ENCODE data around the gene ARHGEF19.
"Not testable (repeated sequence)": the region's sequence is repeated elsewhere in the genome, so short reads cannot be mapped to it uniquely, and the experiment has no call there.

ARHGEF19 gene

GRCh38 chr1:16244650-16245285, 32.3 kb upstream of the ARHGEF19 start:
- DNase-seq (ENCODE audit: low spot score), result no peak

DNA sequence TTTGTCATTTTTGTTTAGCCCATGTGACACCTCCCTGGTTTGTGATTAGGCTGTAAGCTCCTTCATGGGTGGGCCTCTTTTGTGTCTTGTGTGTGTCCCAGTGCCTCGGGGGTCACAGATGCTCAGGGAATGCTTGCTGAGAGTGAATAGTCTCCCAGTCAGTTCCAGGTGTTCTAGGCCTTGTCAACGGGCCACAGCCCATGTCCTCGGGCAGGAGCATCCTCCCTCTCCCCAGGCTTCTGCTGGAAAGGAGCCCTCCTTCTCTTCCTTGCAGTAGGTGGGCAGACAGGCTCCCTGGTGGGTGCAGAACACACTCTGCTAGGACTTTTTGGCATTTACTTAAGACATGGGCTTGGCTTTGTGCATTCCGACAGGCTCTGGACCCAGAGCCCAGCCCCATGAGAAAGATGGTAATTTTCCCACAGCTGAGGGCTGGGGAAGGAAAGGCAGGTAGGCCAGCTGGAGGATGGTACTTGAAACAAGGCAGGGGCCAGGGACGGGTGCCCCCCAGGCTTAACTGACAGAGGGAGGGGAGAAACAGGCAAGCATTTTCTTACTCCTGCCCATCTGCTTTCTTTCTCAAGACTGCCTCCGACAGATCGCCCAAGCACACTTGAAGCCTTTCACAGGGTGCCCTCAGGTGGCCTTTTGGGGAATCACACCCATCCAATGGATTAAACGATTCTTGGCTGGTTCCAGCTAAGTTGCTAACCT, 31.6 kb upstream of the ARHGEF19 start:
- DNase-seq (ENCODE audit: low spot score), result peak; percentile 90

DNA sequence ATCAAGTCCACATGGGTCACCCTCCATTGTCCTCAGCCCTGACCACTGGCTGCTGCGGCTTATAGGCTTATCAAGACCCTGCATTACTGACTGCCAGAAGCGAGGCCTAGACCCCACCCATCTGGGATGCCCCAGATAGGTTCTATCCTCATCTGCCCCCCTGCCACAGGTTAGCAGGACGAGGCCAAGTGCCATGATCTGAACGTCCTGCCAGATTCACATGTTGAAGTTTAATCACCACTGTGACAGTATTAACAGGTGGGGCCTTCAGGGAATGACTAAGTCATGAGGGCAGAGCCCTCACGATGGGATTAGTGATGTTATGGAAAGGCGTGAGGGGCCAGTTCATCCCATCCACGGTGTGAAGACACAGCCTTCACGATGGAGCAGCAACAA, 30.8 kb upstream of the ARHGEF19 start:
- no peak for DNase-seq (ENCODE audit: low spot score)

GRCh38 chr1:16242556-16243214, 30.2 kb upstream of the ARHGEF19 start:
- DNase-seq (ENCODE audit: low spot score), result no peak

GRCh38 chr1:16241221-16241708, 28.8 kb upstream of the ARHGEF19 start:
- no peak for DNase-seq (ENCODE audit: low spot score)

GRCh38 chr1:16239972-16240491, 27.6 kb upstream of the ARHGEF19 start:
- no peak for DNase-seq (ENCODE audit: low spot score)

DNA sequence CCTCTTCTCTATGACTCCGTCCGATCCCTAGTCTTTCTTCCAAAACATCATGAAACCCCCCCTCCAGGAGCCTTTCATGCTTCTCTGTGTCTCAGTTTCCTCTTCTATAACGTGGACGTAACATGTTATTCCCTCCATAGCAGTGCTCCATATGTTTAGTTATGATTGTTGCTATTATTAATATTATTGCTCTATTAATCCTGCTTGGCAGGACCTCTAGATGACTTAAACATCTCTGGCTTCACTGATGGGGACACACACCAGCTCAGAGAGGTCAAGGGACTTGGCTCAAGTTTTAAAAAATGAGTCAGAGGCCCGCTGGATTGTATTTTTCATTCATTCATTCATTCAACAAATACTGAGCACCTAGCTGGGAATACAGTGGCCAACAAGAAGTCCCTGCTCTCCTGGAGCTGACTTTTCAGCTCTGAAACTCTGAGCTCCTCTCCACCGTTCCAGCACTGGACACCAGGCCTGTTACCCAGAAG, 24.9 kb upstream of the ARHGEF19 start:
- no peak for DNase-seq (ENCODE audit: low spot score)

DNA sequence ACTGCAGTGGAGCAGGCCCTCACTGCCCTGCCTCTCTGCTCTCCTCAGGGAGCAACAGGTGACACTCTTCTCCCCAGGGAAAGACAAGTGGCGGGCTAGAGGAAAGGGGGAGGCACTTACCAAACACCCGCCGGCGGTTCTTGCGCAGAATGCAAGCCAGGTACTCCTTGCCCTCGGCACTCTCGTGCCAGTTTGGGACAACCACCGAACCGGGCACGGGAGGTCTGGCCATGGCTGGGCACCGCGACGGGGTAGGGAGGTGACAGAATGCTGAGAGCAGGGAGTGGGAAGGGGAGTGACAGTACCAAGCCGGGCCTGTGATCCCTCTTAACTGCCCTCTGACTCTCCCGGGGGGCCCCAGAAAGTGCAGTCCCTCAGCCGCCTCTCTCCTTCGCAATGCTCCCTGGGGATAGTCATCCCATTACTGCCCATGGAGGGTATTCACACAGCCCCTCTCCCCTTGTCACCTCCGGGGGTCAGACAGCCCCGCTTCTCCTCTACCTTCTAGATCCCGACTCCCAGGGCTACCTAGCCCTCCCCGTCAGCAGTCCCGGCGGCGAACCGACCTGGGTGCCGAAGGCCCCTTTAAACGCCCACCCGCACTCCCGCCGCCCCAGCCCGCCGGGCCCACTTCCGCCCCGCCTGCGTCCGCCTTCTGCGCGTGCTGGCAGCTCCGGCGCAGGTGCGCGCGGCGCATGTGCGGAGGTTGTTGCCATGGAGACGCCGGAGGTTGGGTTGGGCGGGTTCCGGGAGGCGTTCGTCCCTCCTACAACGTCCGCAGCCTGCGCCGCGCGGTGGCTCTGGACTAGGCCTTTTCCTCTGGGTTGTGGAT, 24.3 kb upstream of the ARHGEF19 start, which contains the start of gene CPLANE2:
Gene CPLANE2, minus strand, starts transcription at position 673 of the 832 bp plus-strand sequence. Its CDS starts 441 bp downstream, at position 232.
- peak; percentile 98 for DNase-seq (ENCODE audit: low spot score)

DNA sequence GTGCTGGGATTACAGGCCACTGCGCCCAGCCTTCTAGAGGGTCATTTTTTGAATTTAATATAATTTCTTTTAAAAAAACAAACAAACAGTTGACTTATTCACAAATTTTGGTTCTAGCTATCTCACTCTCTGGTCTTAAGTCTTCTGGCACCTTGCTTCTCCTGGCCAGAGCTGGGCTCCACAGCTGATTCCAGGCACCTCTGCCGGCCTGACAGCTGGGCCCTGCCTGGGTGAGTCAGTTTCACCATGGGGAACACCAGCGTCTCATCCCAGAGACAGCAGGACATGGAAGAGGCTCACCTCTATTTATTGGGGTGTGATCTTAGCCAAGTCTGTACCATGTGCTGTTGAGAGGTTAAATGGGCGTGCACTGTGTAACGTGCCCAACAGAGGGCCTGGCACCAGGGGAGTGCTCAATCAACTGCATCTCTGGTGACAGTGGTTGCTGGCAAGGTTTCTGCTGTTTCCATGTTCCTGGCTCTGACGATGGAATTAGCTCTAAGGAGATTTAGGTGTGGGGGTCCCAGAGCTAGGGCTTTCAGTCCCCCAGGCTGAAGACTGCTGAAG, 23.6 kb upstream of the ARHGEF19 start:
- DNase-seq (ENCODE audit: low spot score), result peak; percentile 62

GRCh38 chr1:16235347-16235746, 22.9 kb upstream of the ARHGEF19 start:
- DNase-seq (ENCODE audit: low spot score), result no peak

- DNase-seq (ENCODE audit: low spot score), result no peak
Observed at GRCh38 chr1:16233431-16233830, 21.0 kb upstream of the ARHGEF19 start.

DNA sequence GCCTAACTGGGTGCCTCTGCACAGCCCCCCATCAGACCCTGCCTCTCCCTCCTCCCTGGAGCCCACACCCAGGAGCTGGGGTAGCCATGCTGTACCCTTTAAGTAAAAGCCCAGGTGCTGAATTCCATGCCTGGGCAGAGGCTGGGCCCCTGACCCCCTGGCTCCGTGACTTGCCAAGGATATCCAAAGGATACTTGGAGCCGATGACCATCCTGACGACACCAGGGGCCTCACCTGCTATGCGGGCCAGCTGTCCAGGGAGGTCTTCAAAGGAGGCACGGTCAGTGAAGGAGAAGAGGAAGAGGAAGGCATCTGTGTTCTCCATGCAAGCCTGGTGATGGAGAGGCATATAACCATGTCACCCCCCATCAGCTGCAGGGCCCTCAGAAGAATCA, 19.9 kb upstream of the ARHGEF19 start:
- no peak for DNase-seq (ENCODE audit: low spot score)

DNA sequence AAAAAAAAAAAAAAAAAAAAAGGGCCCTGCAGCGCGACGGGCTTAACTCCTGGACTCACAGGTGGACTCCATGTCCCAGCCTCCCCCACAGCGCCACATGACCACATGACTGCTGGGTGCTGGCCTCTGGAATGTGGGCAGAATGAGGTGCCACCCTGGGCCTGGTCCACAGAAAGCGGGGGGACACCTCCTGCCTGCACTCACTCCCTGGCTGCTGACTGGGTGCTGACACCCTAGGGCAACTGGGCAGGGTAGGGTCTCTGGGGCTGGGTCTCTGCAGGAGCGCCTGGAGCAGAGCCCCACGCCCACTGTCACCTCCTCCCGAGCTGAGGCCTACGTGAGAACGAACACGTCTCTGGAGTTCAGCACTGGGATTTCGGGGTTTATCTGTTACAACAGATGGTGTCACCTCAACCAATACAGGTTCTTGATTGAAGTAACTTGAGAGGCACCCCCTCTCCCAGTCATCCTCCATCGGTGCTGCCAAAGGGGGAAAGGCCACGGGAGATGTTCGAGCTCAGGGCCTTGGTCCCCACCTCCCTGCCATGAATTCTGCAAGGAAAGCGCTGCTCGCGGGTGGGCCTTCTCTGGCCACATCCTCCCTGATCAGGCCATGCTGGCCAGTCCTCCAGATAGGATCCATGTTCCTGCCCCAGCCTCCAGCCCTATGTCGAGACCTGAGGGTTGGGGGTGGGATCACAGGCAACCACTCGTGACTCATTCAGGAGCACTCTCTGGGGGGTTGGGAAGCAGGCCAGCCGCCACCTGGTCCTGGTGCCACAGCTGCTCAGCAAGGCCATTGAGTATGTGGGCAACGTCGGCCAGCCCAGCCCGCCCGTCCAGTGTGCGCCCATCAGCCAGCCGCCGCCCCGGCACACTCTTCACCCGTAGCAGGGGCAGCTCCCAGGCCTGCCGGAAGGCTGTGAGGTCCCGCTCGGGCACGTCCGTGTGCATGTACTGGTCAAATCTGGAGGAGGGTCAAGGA, 19.2 kb upstream of the ARHGEF19 start:
- no peak for DNase-seq (ENCODE audit: low spot score)

DNA sequence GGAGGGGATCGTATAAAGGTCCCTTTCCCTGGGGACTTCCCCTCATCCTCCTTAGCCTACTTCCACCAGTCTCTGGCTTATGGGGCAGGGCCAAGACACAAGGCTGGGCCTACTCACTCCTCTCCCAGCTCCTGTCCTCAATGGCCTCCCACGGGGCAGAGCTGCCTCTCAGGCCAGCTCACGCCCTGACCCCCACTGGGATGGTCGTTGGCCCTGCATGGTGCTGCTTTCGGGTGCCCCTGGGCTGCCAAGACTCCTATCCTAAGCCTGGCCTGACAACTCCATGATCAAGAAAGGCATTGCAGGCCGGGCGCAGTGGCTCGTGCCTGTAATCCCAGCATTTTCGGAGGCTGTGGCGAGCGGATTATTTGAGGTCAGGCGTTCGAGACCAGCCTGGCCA, 18.3 kb upstream of the ARHGEF19 start:
- no peak for DNase-seq (ENCODE audit: low spot score)

- DNase-seq (ENCODE audit: low spot score), result no peak
Observed at GRCh38 chr1:16229976-16230740, 17.7 kb upstream of the ARHGEF19 start.

DNA sequence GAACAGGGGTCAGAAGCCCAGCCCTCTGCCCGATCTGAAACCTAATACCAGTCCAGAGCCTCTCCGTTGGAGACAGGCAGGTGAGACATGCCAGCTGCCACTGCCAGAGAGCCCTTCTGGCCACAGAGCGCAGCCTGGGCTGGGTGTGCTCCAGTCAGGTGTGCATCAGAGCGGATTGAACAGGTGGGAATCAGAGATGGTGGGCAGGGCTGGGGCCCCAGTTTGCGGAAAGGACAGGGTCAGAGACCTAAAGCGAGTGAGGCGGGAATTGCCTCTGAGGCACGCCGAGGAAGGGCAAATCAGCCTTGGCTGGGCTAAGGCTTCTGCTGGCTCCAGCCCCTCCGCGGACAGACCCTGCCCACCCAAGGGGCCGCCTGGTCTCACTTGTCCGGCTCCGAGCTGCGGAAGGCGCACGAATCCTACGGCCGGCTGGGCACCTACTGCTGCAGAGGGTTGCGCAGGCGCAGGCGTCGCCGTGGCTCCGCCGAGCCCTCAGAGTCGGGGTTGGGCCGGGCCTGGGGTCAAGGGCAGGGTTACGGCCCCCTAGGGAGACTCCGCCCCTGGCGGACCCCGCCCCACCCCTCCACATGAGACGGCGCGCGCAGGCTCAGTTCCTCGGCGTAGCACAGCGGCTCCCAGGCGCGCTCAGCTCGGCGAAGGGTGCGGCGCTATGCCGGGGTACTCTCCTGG, 14.2 kb upstream of the ARHGEF19 start:
- DNase-seq (ENCODE audit: low spot score), result peak; percentile 96

GRCh38 chr1:16226129-16226489, 13.7 kb upstream of the ARHGEF19 start:
- DNase-seq (ENCODE audit: low spot score), result no peak

- DNase-seq (ENCODE audit: low spot score), result no peak
Observed at GRCh38 chr1:16224472-16224871, 12.0 kb upstream of the ARHGEF19 start.

DNA sequence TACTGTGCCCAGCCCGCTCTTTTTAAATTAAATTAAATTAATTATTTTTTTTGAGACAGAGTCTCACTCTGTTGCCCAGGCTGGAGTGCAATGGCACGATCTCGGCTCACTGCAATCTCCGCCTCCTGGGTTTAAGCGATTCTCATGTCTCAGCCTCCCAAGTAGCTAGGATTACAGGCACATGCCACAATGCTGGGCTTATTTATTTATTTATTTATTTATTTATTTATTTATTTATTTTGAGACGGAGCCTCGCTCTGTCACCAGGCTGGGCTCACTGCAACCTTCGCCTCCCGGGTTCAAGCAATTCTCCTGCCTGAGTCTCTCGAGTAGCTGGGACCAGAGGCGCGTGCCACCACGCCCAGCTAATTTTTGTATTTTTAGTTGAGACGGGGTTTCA, 10.3 kb upstream of the ARHGEF19 start:
- DNase-seq (ENCODE audit: low spot score), result not testable (repeated sequence)
